ENCODE results near the gene TBC1D22A.

TBC1D22A gene

GRCh38 chr22:47176026-47176389 is 413.6 kb downstream of the TBC1D22A start:
- peak in 1 of 2 donors; percentile 49 for DNase-seq
- no peaks in the 10 kb centered on the region for H3K27me3 ChIP-seq

GRCh38 chr22:47176573-47177333 is 414.3 kb downstream of the TBC1D22A start:
- H3K27me3 ChIP-seq = no peaks in the 10 kb centered on the region
- peak; percentile 14 to 54 for DNase-seq
- no peak for TF ChIP-seq CTCF (IDR thresholded peaks at IDR 0.05)
- H3K4me3 ChIP-seq = no peak overlapping the region
- intact Hi-C loops (cut with DNase I; ENCODE audit: low total_unique reads) = no loop called here
- H3K36me3 ChIP-seq = peaks cover 21 to 43% (median 39%) of the 10 kb centered on the region in 3 donors
- H3K27ac ChIP-seq = no peak overlapping the region
- no peaks in the 10 kb centered on the region for H3K4me1 ChIP-seq
- H3K9me3 ChIP-seq = peaks cover 0 to 7% (median 6%) of the 10 kb centered on the region in 3 donors

More at GRCh38 chr22:47176026-47176389, 413.6 kb downstream of the TBC1D22A start:
- Histone ChIP-seq H3K4me1 (no peaks in the 10 kb centered on the region), H3K4me3 (no peak overlapping the region), H3K9me3 (peaks cover 0 to 7% (median 6%) of the 10 kb centered on the region in 3 donors), H3K27ac (no peak overlapping the region), H3K36me3 (peaks cover 21 to 43% (median 39%) of the 10 kb centered on the region in 3 donors)
- TF ChIP-seq CTCF (IDR thresholded peaks at IDR 0.05) = no peak
- intact Hi-C loops (cut with DNase I; ENCODE audit: low total_unique reads) = no loop called here

- Histone ChIP-seq H3K9me3 (peaks cover 0 to 9% (median 6%) of the 10 kb centered on the region in 3 donors), H3K4me1 (no peaks in the 10 kb centered on the region), H3K4me3 (no peak overlapping the region), H3K36me3 (peaks cover 21 to 43% (median 39%) of the 10 kb centered on the region in 3 donors), H3K27ac (no peak overlapping the region), H3K27me3 (no peaks in the 10 kb centered on the region)
- DNase-seq = peak in 1 of 2 donors; percentile 12
- TF ChIP-seq CTCF (IDR thresholded peaks at IDR 0.05) = no peak
- intact Hi-C loops (cut with DNase I; ENCODE audit: low total_unique reads) = no loop called here
These were observed 414.9 kb downstream of the TBC1D22A start for GRCh38 chr22:47177334-47177815.

- no peak for TF ChIP-seq CTCF (IDR thresholded peaks at IDR 0.05)
- Histone ChIP-seq H3K4me1 (no peaks in the 10 kb centered on the region), H3K9me3 (peaks cover 0 to 14% (median 13%) of the 10 kb centered on the region in 3 donors), H3K4me3 (no peak overlapping the region), H3K27ac (no peak overlapping the region), H3K27me3 (no peaks in the 10 kb centered on the region), H3K36me3 (peaks cover 21 to 37% (median 36%) of the 10 kb centered on the region in 3 donors)
- intact Hi-C loops (cut with DNase I; ENCODE audit: low total_unique reads) = no loop called here
- no peak for DNase-seq
These were observed 415.9 kb downstream of the TBC1D22A start for GRCh38 chr22:47178339-47178738.

GRCh38 chr22:47180796-47181195 is 418.3 kb downstream of the TBC1D22A start:
- no peaks in the 10 kb centered on the region for H3K4me1 ChIP-seq
- H3K36me3 ChIP-seq = peaks cover 0 to 12% (median 12%) of the 10 kb centered on the region in 3 donors
- no peak for TF ChIP-seq CTCF (IDR thresholded peaks at IDR 0.05)
- H3K27ac ChIP-seq = no peak overlapping the region
- peaks cover 3 to 30% (median 19%) of the 10 kb centered on the region in 3 donors for H3K9me3 ChIP-seq
- DNase-seq = no peak
- intact Hi-C loops (cut with DNase I; ENCODE audit: low total_unique reads) = no loop called here
- H3K27me3 ChIP-seq = no peaks in the 10 kb centered on the region
- no peak overlapping the region for H3K4me3 ChIP-seq
